ENCODE measurements around the gene RAB9B.

DNA sequence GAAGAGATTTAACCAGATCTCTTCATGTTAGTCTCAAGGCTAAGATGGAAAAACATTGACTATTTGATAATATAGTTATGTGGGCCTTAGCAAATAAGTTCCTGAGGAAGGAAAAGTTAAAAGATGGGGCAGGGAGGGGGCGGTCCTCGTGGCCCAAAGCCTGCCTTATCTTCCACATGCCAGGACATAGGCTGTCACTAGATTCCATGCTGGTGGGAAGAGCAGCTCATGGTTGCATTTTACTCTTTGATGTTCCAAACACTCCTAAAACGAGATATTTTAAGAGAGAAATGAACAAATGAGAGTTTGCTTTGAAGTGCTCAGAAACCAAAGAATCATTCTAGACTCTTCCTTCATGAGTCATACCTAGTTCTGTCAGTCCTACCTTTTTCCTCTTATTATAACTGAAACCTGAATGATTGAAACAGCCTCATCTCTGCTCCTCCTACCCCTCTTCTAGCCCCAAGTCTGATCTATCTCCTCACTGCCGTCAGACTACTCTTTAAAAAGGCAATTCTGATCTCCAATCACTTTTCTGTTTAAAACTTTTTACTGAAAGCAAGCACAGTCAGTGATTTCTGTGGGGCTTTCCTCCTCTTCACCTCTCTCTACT is 25.1 kb downstream of the RAB9B start:
- TF ChIP-seq, protein P1, sequence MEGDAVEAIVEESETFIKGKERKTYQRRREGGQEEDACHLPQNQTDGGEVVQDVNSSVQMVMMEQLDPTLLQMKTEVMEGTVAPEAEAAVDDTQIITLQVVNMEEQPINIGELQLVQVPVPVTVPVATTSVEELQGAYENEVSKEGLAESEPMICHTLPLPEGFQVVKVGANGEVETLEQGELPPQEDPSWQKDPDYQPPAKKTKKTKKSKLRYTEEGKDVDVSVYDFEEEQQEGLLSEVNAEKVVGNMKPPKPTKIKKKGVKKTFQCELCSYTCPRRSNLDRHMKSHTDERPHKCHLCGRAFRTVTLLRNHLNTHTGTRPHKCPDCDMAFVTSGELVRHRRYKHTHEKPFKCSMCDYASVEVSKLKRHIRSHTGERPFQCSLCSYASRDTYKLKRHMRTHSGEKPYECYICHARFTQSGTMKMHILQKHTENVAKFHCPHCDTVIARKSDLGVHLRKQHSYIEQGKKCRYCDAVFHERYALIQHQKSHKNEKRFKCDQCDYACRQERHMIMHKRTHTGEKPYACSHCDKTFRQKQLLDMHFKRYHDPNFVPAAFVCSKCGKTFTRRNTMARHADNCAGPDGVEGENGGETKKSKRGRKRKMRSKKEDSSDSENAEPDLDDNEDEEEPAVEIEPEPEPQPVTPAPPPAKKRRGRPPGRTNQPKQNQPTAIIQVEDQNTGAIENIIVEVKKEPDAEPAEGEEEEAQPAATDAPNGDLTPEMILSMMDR (IDR thresholded peaks at IDR 0.05; ENCODE audit: low read depth, low read length, poor library complexity, severe bottlenecking) = no peak
- no peak for TF ChIP-seq EZH2phosphoT487 (IDR thresholded peaks at IDR 0.05; ENCODE audit: borderline replicate concordance, low read length)

Data from DOHH2 (cell line).